PFSK-1 (cell line): Measurements from ENCODE around the gene KLK2.

Experiments
- FOXP2 ChIP-seq: optimal IDR thresholded peaks from 2 replicates; pipeline ENCODE3; 2011; ENCODE audit warnings: borderline replicate concordance, control low read depth, inconsistent platforms; ENCODE audit not compliant: insufficient read depth; ENCODE audit errors: extremely low read length, extremely low read depth
- POLR2AphosphoS5 ChIP-seq: IDR thresholded peaks from 2 replicates; pipeline ENCODE4 v1.6.1; 2012; ENCODE audit warnings: low read depth, mild to moderate bottlenecking, control low read depth, low read length, moderate library complexity
- SIN3A ChIP-seq: IDR thresholded peaks from 2 replicates; pipeline ENCODE4 v1.6.1; 2012; ENCODE audit warnings: mild to moderate bottlenecking, low read length, moderate library complexity, borderline replicate concordance; ENCODE audit not compliant: insufficient read depth
- TAF1 ChIP-seq: IDR thresholded peaks from 2 replicates; pipeline ENCODE4 v1.6.1; 2012; ENCODE audit warnings: low read length, control low read depth, borderline replicate concordance; ENCODE audit not compliant: insufficient read depth
- TF ChIP-seq, protein P1 (sequence below), 2 experiments: IDR thresholded peaks; 2 replicates each; pipeline versions ENCODE4 v1.6.1 to v1.8.0; 2011 to 2012; ENCODE audit warnings: low read depth in 2 of 2, low read length in 2 of 2, control low read depth in 1 of 2, inconsistent platforms in 1 of 2, mild to moderate bottlenecking in 1 of 2, moderate library complexity in 1 of 2; ENCODE audit not compliant: insufficient read depth in 1 of 2

KLK2 gene

DNA sequence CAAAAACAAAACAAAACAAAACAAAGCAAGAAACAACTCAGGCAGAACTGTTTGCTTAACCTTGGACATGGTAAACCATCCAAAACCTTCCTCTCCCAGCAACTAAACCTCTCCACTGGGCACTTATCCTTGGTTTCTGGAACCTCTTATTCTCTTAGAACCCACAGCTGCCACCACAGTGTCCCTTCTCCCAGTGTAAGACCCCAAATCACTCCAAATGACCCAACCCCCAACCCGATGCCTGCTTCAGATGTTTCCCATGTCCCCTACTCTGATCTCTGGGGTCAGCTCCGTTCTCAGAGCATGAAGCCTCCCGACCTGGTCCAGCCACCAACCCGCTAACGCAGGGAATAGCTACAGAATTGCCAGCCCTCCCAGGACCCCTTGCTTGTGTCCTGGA is 972 bp downstream of the KLK2 start:
- TF ChIP-seq SIN3A (no peak), POLR2AphosphoS5 (no peak), TAF1 (no peak), FOXP2 (no peak)
- TF ChIP-seq, protein P1, sequence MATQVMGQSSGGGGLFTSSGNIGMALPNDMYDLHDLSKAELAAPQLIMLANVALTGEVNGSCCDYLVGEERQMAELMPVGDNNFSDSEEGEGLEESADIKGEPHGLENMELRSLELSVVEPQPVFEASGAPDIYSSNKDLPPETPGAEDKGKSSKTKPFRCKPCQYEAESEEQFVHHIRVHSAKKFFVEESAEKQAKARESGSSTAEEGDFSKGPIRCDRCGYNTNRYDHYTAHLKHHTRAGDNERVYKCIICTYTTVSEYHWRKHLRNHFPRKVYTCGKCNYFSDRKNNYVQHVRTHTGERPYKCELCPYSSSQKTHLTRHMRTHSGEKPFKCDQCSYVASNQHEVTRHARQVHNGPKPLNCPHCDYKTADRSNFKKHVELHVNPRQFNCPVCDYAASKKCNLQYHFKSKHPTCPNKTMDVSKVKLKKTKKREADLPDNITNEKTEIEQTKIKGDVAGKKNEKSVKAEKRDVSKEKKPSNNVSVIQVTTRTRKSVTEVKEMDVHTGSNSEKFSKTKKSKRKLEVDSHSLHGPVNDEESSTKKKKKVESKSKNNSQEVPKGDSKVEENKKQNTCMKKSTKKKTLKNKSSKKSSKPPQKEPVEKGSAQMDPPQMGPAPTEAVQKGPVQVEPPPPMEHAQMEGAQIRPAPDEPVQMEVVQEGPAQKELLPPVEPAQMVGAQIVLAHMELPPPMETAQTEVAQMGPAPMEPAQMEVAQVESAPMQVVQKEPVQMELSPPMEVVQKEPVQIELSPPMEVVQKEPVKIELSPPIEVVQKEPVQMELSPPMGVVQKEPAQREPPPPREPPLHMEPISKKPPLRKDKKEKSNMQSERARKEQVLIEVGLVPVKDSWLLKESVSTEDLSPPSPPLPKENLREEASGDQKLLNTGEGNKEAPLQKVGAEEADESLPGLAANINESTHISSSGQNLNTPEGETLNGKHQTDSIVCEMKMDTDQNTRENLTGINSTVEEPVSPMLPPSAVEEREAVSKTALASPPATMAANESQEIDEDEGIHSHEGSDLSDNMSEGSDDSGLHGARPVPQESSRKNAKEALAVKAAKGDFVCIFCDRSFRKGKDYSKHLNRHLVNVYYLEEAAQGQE (IDR thresholded peaks at IDR 0.05; ENCODE audit: insufficient read depth in 1 of 2, low read depth in 2 of 2, low read length in 2 of 2) = no peak

DNA sequence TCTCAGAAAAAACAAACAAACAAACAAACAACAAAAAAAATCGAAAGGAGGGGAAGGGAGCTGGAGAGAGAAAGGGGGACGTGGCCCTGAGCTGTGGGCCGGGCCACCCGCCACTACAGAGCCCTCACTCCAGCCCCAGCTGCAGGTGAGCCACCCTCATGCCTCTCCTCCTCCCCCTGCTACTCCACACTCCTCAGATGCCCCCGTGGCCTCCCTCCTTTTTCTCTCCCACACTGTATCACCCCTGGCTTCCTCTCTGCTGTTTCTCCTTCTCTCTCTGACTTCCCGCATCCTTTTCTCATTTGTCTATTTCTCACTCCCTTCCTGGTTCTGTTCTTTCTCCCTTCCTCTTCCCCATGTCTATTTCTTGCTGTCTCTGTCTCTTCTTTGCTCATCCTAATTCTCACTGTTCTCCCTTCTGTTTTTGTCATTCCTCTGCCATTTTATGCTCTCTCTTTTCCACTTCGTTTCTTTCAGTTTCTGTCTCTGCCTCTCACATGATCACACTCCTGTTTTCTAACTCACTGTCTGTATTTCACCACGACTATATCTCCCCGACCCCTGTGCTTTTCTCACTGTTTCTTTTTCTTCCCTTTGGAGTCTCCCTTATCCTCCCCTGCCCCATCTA is 2.7 kb downstream of the KLK2 start:
- TF ChIP-seq SIN3A (no peak), TAF1 (no peak), POLR2AphosphoS5 (no peak), FOXP2 (no peak)
- TF ChIP-seq, protein P1 (IDR thresholded peaks at IDR 0.05; ENCODE audit: insufficient read depth in 1 of 2, low read depth in 2 of 2, low read length in 2 of 2) = no peak

DNA sequence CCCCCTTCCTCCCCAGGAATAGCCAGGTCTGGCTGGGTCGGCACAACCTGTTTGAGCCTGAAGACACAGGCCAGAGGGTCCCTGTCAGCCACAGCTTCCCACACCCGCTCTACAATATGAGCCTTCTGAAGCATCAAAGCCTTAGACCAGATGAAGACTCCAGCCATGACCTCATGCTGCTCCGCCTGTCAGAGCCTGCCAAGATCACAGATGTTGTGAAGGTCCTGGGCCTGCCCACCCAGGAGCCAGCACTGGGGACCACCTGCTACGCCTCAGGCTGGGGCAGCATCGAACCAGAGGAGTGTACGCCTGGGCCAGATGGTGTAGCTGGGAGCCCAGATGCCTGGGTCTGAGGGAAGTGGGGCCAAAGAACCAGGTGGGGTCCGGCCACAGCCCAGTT is 3.2 kb downstream of the KLK2 start:
- no peak for TF ChIP-seq TAF1
- no peak for TF ChIP-seq FOXP2
- TF ChIP-seq, protein P1 (IDR thresholded peaks at IDR 0.05; ENCODE audit: insufficient read depth in 1 of 2, low read depth in 2 of 2, low read length in 2 of 2) = no peak
- no peak for TF ChIP-seq SIN3A
- TF ChIP-seq POLR2AphosphoS5 = no peak

DNA sequence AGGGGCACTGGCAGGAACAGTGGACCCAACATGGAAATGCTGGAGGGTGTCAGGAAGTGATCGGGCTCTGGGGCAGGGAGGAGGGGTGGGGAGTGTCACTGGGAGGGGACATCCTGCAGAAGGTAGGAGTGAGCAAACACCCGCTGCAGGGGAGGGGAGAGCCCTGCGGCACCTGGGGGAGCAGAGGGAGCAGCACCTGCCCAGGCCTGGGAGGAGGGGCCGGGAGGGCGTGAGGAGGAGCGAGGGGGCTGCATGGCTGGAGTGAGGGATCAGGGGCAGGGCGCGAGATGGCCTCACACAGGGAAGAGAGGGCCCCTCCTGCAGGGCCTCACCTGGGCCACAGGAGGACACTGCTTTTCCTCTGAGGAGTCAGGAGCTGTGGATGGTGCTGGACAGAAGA is 4.1 kb downstream of the KLK2 start:
- TF ChIP-seq SIN3A (no peak), TAF1 (no peak)
- TF ChIP-seq, protein P1 (IDR thresholded peaks at IDR 0.05; ENCODE audit: insufficient read depth in 1 of 2, low read depth in 2 of 2, low read length in 2 of 2) = no peak

DNA sequence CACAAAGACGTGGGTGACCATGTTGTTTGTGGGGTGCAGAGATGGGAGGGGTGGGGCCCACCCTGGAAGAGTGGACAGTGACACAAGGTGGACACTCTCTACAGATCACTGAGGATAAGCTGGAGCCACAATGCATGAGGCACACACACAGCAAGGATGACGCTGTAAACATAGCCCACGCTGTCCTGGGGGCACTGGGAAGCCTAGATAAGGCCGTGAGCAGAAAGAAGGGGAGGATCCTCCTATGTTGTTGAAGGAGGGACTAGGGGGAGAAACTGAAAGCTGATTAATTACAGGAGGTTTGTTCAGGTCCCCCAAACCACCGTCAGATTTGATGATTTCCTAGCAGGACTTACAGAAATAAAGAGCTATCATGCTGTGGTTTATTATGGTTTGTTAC is 5.6 kb downstream of the KLK2 start:
- TF ChIP-seq, protein P1 (IDR thresholded peaks at IDR 0.05; ENCODE audit: insufficient read depth in 1 of 2, low read depth in 2 of 2, low read length in 2 of 2) = no peak
- TF ChIP-seq SIN3A (no peak), POLR2AphosphoS5 (no peak), FOXP2 (no peak), TAF1 (no peak)
